Trophoblast cell (in vitro differentiated cells and primary cell): ENCODE measurements around the gene NLRP6.
"Not testable (repeated sequence)": the region's sequence is repeated elsewhere in the genome, so short reads cannot be mapped to it uniquely, and the experiment has no call there.

Experiments
- DNase-seq, 2 donors: peaks; one replicate each; pipeline ENCODE4 v3.0.0-alpha.2; 2016
- H2AFZ ChIP-seq: 2 replicates; pipeline ENCODE4 v1.6.1; 2013; ENCODE audit warnings: low read length, moderate library complexity, mild to moderate bottlenecking; ENCODE audit not compliant: insufficient read depth, poor library complexity
- H2AK5ac ChIP-seq: 2 replicates; pipeline ENCODE4 v1.6.1; 2013; ENCODE audit warnings: mild to moderate bottlenecking, low read length
- H2BK120ac ChIP-seq: 2 replicates; pipeline ENCODE4 v1.6.1; 2013; ENCODE audit warnings: low read length, mild to moderate bottlenecking, moderate library complexity; ENCODE audit not compliant: insufficient read depth, poor library complexity
- H2BK12ac ChIP-seq: 2 replicates; pipeline ENCODE4 v1.6.1; 2013; ENCODE audit warnings: mild to moderate bottlenecking, low read length, moderate library complexity
- H2BK5ac ChIP-seq: 2 replicates; pipeline ENCODE4 v1.6.1; 2013; ENCODE audit warnings: low read length, low read depth, moderate library complexity, mild to moderate bottlenecking; ENCODE audit not compliant: poor library complexity
- H3K14ac ChIP-seq: 2 replicates; pipeline ENCODE4 v1.6.1; 2013; ENCODE audit warnings: mild to moderate bottlenecking, low read length
- H3K18ac ChIP-seq: 2 replicates; pipeline ENCODE4 v1.6.1; 2013; ENCODE audit warnings: mild to moderate bottlenecking, low read length
- H3K23ac ChIP-seq: 2 replicates; pipeline ENCODE4 v1.6.1; 2013; ENCODE audit warnings: low read length
- H3K27ac ChIP-seq: 2 replicates; pipeline ENCODE4 v1.5.1; 2013; ENCODE audit warnings: low read depth, mild to moderate bottlenecking, inconsistent platforms, low read length, moderate library complexity
- H3K27me3 ChIP-seq: 2 replicates; pipeline ENCODE4 v1.6.1; 2013; ENCODE audit warnings: inconsistent platforms, mild to moderate bottlenecking, low read length, moderate library complexity; ENCODE audit not compliant: insufficient read depth
- H3K36me3 ChIP-seq, 2 experiments: 1 replicate in 1 of 2; 2 replicates in 1 of 2; pipeline ENCODE4 v1.6.1; 2013; ENCODE audit warnings: low read length in 2 of 2, mild to moderate bottlenecking in 2 of 2, moderate library complexity in 1 of 2; ENCODE audit not compliant: insufficient read depth in 2 of 2, control insufficient read depth in 1 of 2
- H3K4ac ChIP-seq: 2 replicates; pipeline ENCODE4 v1.6.1; 2013; ENCODE audit warnings: low read depth, mild to moderate bottlenecking, low read length, moderate library complexity
- H3K4me1 ChIP-seq, 2 experiments: 1 replicate in 1 of 2; 2 replicates in 1 of 2; pipeline ENCODE4 v1.6.1; 2013; ENCODE audit warnings: low read length in 2 of 2, mild to moderate bottlenecking in 2 of 2, moderate library complexity in 1 of 2; ENCODE audit not compliant: insufficient read depth in 2 of 2, control insufficient read depth in 1 of 2
- H3K4me2 ChIP-seq: 2 replicates; pipeline ENCODE4 v1.6.1; 2013; ENCODE audit warnings: inconsistent platforms, mild to moderate bottlenecking, low read length, moderate library complexity
- H3K4me3 ChIP-seq: 2 replicates; pipeline ENCODE4 v1.5.1; 2013; ENCODE audit warnings: mild to moderate bottlenecking, low read depth, low read length, inconsistent platforms
- H3K79me1 ChIP-seq: one replicate; pipeline ENCODE4 v1.6.1; 2013; ENCODE audit warnings: low read length
- H3K79me2 ChIP-seq: 2 replicates; pipeline ENCODE4 v1.6.1; 2013; ENCODE audit warnings: low read length, mild to moderate bottlenecking; ENCODE audit not compliant: control insufficient read depth, insufficient read depth, poor library complexity
- H3K9ac ChIP-seq: 2 replicates; pipeline ENCODE4 v1.6.1; 2013; ENCODE audit warnings: mild to moderate bottlenecking, low read length
- H3K9me3 ChIP-seq: 2 replicates; pipeline ENCODE4 v1.6.1; 2013; ENCODE audit warnings: low read depth, mild to moderate bottlenecking, control low read depth, inconsistent platforms, low read length; ENCODE audit not compliant: insufficient read depth
- H4K12ac ChIP-seq: 2 replicates; pipeline ENCODE4 v1.6.1; 2013; ENCODE audit warnings: low read depth, mild to moderate bottlenecking, low read length, moderate library complexity
- H4K8ac ChIP-seq: 2 replicates; pipeline ENCODE4 v1.6.1; 2013; ENCODE audit warnings: low read depth, mild to moderate bottlenecking, low read length, moderate library complexity
- H4K91ac ChIP-seq: one replicate; pipeline ENCODE4 v1.6.1; 2013; ENCODE audit warnings: low read depth, mild to moderate bottlenecking, low read length, moderate library complexity
- WGBS: extraction: QIAGEN DNeasy Blood & Tissue Kit; methylation state at CpG from one replicate; pipeline ENCODE4 v1.1.7; 2013; ENCODE audit warnings: missing lambda C conversion rate; ENCODE audit not compliant: insufficient read length, insufficient coverage; ENCODE audit errors: extremely low coverage; 5-methylcytosine and 5-hydroxymethylcytosine counted together

NLRP6 gene

GRCh38 chr11:319121-319887 lies 41.1 kb downstream of the NLRP6 start:
- H2BK120ac ChIP-seq: peak overlapping the region; percentile 62
- H3K4me3 ChIP-seq, H3K79me1 ChIP-seq, H3K9me3 ChIP-seq, H2AFZ ChIP-seq, H3K27ac ChIP-seq, H3K23ac ChIP-seq, H3K27me3 ChIP-seq, H3K79me2 ChIP-seq, H3K36me3 ChIP-seq, DNase-seq, H4K12ac ChIP-seq, H2BK5ac ChIP-seq, H3K9ac ChIP-seq: not testable (repeated sequence)
- peak overlapping the region; percentile 43 for H4K8ac ChIP-seq
- H3K4me1 ChIP-seq: peaks cover 12% of the 10 kb centered on the region in 2 experiments
- H3K4me2 ChIP-seq: peak overlapping the region; percentile 69
- peak overlapping the region; percentile 42 for H3K14ac ChIP-seq
- peak overlapping the region; percentile 66 for H4K91ac ChIP-seq
- peak overlapping the region; percentile 78 for H3K18ac ChIP-seq
- WGBS: no CpG with 5 or more reads among the region's 29 CpGs
- H2AK5ac ChIP-seq: peak overlapping the region; percentile 89
- peak overlapping the region; percentile 87 for H3K4ac ChIP-seq
- peak overlapping the region; percentile 51 for H2BK12ac ChIP-seq

- not testable (repeated sequence) for H3K9me3 ChIP-seq, H3K79me2 ChIP-seq, H3K4me2 ChIP-seq, H2BK12ac ChIP-seq, H3K36me3 ChIP-seq, H3K18ac ChIP-seq, H2AK5ac ChIP-seq, H3K27ac ChIP-seq, H2AFZ ChIP-seq, H3K27me3 ChIP-seq, H4K91ac ChIP-seq, H4K8ac ChIP-seq, H3K23ac ChIP-seq, H3K14ac ChIP-seq, H3K79me1 ChIP-seq, DNase-seq, H3K4me3 ChIP-seq, H3K4ac ChIP-seq, H3K9ac ChIP-seq, H4K12ac ChIP-seq, H2BK120ac ChIP-seq, H2BK5ac ChIP-seq
- no CpG with 5 or more reads among the region's 10 CpGs for WGBS
- peaks cover 10 to 12% of the 10 kb centered on the region in 2 experiments for H3K4me1 ChIP-seq
Observed at GRCh38 chr11:319888-320273, 41.7 kb downstream of the NLRP6 start.

- Histone ChIP-seq H3K4me1 (peaks cover 10% of the 10 kb centered on the region in 2 experiments), H3K23ac (no peak overlapping the region), H3K36me3 (no peaks in the 10 kb centered on the region), H3K27me3 (no peaks in the 10 kb centered on the region), H2BK5ac (no peak overlapping the region), H4K91ac (no peak overlapping the region), H2BK12ac (peak overlapping the region; percentile 30), H2AFZ (no peak overlapping the region), H2AK5ac (no peak overlapping the region), H3K14ac (no peak overlapping the region), H3K4me2 (no peak overlapping the region), H3K4me3 (no peak overlapping the region), H3K4ac (no peak overlapping the region), H3K18ac (no peak overlapping the region), H2BK120ac (no peak overlapping the region), H4K8ac (no peak overlapping the region), H3K9me3 (no peaks in the 10 kb centered on the region), H3K9ac (no peak overlapping the region), H4K12ac (no peak overlapping the region), H3K79me2 (peaks cover 3% of the 10 kb centered on the region), H3K27ac (no peak overlapping the region), H3K79me1 (peaks cover 7% of the 10 kb centered on the region)
- no peak for DNase-seq
- no CpG with 5 or more reads among the region's 11 CpGs for WGBS
Observed at GRCh38 chr11:324156-324555, 45.9 kb downstream of the NLRP6 start.

GRCh38 chr11:324593-325517 lies 46.6 kb downstream of the NLRP6 start:
- WGBS: no CpG with 5 or more reads among the region's 34 CpGs

More at GRCh38 chr11:324593-325517, 46.6 kb downstream of the NLRP6 start:
- not testable (repeated sequence) for H3K23ac ChIP-seq, H3K79me1 ChIP-seq, H2AFZ ChIP-seq, H3K9me3 ChIP-seq, H3K4ac ChIP-seq, H4K8ac ChIP-seq, H3K27ac ChIP-seq, H3K4me2 ChIP-seq, H4K12ac ChIP-seq, H3K14ac ChIP-seq, H2AK5ac ChIP-seq, H2BK12ac ChIP-seq, H4K91ac ChIP-seq, H3K4me1 ChIP-seq, H3K4me3 ChIP-seq, H2BK120ac ChIP-seq, H3K27me3 ChIP-seq, DNase-seq, H3K9ac ChIP-seq, H3K36me3 ChIP-seq, H3K79me2 ChIP-seq, H3K18ac ChIP-seq, H2BK5ac ChIP-seq
